Activated T-helper 1 cell treated with Interleukin-2 at 50 U/mL for 16 hours (primary cell): Measurements from ENCODE around the gene BPIFA2.

ENCODE experiments used
- DNase-seq: peaks from one replicate; pipeline ENCODE4 v3.0.0-alpha.2; 2020; ENCODE audit warnings: low read depth

Gene BPIFA2

GRCh38 chr20:33199026-33199425 is 31.1 kb downstream of the BPIFA2 start:
- DNase-seq, result no peak

GRCh38 chr20:33202451-33202850 is 34.5 kb downstream of the BPIFA2 start:
- no peak for DNase-seq

GRCh38 chr20:33203444-33203843 is 35.5 kb downstream of the BPIFA2 start:
- DNase-seq, result no peak

GRCh38 chr20:33209789-33210188 is 41.8 kb downstream of the BPIFA2 start:
- DNase-seq, result peak; percentile 7

- no peak for DNase-seq
Observed at GRCh38 chr20:33210371-33210770, 42.4 kb downstream of the BPIFA2 start.

- no peak for DNase-seq
Observed at GRCh38 chr20:33211817-33212424, 44.0 kb downstream of the BPIFA2 start.

- DNase-seq, result no peak
Observed at GRCh38 chr20:33217052-33217451, 49.1 kb downstream of the BPIFA2 start, which contains the start of gene BPIFA3. TSS of gene BPIFA3 (plus strand) at chr20:33217352. CDS start at chr20:33217537, 185 bp downstream.

GRCh38 chr20:33224399-33224798 is 56.4 kb downstream of the BPIFA2 start:
- no peak for DNase-seq

GRCh38 chr20:33229843-33230242 is 61.9 kb downstream of the BPIFA2 start:
- DNase-seq, result no peak
